GM10248 (cell line): ENCODE data around the gene ERBB4.

Experiments
- CTCF ChIA-PET: fragments of 300-600 bp; sonication (Branson Sonifier 250); formaldehyde crosslinking; extraction: SDS; loops from one replicate; lab custom pipeline; 2021; ENCODE audit warnings: antibody characterized with exemption; lab: Yijun Ruan, JAX
- POLR2A ChIA-PET: fragments of 350-650 bp; sonication (Branson Sonifier 250); formaldehyde crosslinking; extraction: SDS; loops from one replicate; lab custom pipeline; 2020; ENCODE audit warnings: antibody characterized with exemption; lab: Yijun Ruan, JAX
- DNase-seq: peaks from one replicate; pipeline ENCODE4 v3.0.0; 2012; ENCODE audit errors: extremely low spot score
- CTCF ChIP-seq: IDR thresholded peaks from 2 replicates; pipeline ENCODE4 v1.5.1; 2012; ENCODE audit warnings: mild to moderate bottlenecking, low read depth; ENCODE audit errors: extremely low read depth, missing control alignments, control extremely low read depth

ERBB4 gene

GRCh38 chr2:212517693-212518092 lies 20.9 kb downstream of the ERBB4 start:
- ChIA-PET POLR2A (no interaction called here), CTCF (no interaction called here)
- DNase-seq, result no peak
- no peak for TF ChIP-seq CTCF

- POLR2A ChIA-PET, result no interaction called here
- CTCF ChIA-PET, result interaction anchor here (1.3 to 1.7 kb wide), 3 partner anchors 9 to 44 kb away, joined by 3 to 4 read pairs (median 3); no protein-coding TSS in a partner anchor
- DNase-seq, result no peak
- TF ChIP-seq CTCF, result no peak
Measured at GRCh38 chr2:212505586-212505985, 33.0 kb downstream of the ERBB4 start.

GRCh38 chr2:212495046-212495445 lies 43.6 kb downstream of the ERBB4 start:
- TF ChIP-seq CTCF, result no peak
- POLR2A ChIA-PET, result no interaction called here

GRCh38 chr2:212494418-212495020 lies 44.1 kb downstream of the ERBB4 start:
- POLR2A ChIA-PET, result no interaction called here
- CTCF ChIA-PET, result interaction anchor here (0.9 kb wide), 1 partner anchor 10 kb away, joined by 4 read pairs; no protein-coding TSS in a partner anchor
- TF ChIP-seq CTCF, result no peak
- DNase-seq, result no peak

More at GRCh38 chr2:212495046-212495445, 43.6 kb downstream of the ERBB4 start:
- no peak for DNase-seq
- CTCF ChIA-PET, result interaction anchor here (0.9 kb wide), 1 partner anchor 10 kb away, joined by 4 read pairs; no protein-coding TSS in a partner anchor

- no peak for DNase-seq
- POLR2A ChIA-PET, result no interaction called here
- CTCF ChIA-PET, result no interaction called here
- no peak for TF ChIP-seq CTCF
Measured at GRCh38 chr2:212489719-212490346, 48.8 kb downstream of the ERBB4 start.

GRCh38 chr2:212488611-212489010 lies 50.0 kb downstream of the ERBB4 start:
- ChIA-PET POLR2A (no interaction called here), CTCF (no interaction called here)
- no peak for DNase-seq
- TF ChIP-seq CTCF, result no peak
